GM21737 (cell line): ENCODE measurements around the gene SORCS2.

Experiments used
- ATAC-seq: cut with Tn5 transposase; IDR thresholded peaks from one replicate; pipeline ENCODE4 v1.9.1; 2021; ENCODE audit warnings: mild to moderate bottlenecking, moderate library complexity; ENCODE audit not compliant: unreplicated experiment

The SORCS2 gene

DNA sequence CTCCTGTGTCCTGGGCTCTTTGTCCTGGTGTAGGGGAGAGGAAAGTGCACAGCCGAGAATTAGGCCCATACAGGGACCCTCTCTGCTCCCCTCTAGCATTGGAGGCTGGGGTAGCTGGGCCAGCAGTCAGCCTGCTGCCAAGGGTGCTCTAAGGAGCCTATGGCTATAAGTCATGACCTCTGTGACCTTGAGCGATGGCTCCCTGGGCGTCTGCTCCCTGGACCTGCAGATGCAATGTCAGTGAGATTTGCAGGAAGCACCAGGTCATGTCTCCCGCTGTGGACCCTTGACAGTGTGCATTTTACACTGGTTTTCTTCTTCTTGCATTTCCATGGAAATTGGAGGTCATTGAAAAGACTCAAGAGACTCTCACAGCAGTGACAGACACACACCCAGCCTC, 476.5 kb downstream of the SORCS2 start:
- ATAC-seq = no peak

GRCh38 chr4:7672601-7673000, 480.3 kb downstream of the SORCS2 start:
- ATAC-seq = no peak

GRCh38 chr4:7673121-7673520, 480.8 kb downstream of the SORCS2 start:
- no peak for ATAC-seq

GRCh38 chr4:7674706-7675105, 482.4 kb downstream of the SORCS2 start:
- ATAC-seq = no peak

GRCh38 chr4:7675136-7675535, 482.8 kb downstream of the SORCS2 start:
- no peak for ATAC-seq

GRCh38 chr4:7675612-7676320, 483.4 kb downstream of the SORCS2 start:
- no peak for ATAC-seq

DNA sequence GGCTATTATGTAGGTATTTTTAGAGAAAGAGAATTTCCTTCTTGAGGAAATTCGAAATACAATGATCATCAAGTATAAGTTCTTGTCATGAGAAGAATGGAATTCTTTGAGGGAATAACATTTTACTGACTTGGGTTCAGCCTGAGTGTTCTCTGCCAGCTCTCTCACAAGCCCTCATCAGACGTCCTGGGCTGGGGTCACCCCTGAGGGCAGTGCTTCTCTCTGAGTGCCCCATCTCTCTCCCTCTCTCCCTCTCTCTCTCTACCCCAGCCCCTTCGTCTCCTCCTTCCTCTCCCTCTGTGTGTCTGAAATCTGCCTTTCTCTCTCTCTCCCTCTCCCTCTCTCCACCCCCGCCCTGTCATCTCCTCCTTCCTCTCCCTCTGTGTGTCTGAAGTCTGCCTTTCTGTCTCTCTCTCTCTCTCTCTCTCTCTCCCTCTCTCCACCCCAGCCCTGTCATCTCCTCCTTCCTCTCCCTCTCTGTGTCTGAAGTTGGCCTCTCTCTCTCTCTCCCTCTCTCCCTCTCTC, 484.1 kb downstream of the SORCS2 start:
- no peak for ATAC-seq

DNA sequence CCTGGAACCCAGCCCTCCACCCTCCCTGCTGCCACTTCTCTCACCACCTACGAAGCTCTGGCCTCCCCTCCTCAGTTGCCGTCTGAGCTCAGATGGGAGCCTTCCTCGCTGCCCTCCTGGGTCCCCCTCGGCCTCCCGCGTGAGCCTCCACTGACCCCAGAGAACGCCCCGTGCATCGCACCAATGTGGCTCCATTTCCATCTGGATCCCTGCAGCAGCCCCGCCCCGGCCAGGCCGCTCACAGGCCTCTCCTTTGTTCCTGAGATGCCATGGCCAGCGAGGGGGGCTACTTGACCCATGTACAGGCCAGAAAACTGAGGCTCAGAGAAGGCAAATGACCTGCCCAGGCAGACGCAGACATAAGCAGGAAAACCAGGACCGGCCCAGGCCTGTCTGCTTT, 484.7 kb downstream of the SORCS2 start:
- no peak for ATAC-seq

- no peak for ATAC-seq
These were observed 485.5 kb downstream of the SORCS2 start for GRCh38 chr4:7677799-7678301.

DNA sequence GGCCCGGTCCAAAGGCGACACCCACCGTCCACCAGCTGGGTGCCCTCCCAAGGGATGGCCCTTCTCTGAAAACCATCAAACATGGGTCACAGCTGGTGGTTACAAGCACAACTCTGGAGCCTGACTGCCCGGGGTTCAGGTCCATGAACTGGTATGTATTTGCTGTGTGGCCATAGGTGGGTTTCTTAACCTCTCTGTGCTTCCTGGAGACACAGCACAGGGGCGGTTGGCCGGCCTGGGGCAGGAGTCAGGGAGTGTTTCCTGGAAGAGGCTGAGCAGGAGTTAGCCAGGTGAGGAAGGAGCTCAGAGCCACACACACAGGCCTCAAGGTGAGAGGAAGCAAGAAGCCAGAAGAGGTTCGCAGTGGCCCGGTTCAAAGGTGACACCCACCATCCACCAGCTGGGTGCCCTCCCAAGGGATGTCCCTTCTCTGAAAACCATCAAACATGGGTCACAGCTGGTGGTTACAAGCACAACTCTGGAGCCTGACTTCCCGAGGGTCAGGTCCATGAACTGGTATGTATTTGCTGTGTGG, 486.0 kb downstream of the SORCS2 start:
- no peak for ATAC-seq

DNA sequence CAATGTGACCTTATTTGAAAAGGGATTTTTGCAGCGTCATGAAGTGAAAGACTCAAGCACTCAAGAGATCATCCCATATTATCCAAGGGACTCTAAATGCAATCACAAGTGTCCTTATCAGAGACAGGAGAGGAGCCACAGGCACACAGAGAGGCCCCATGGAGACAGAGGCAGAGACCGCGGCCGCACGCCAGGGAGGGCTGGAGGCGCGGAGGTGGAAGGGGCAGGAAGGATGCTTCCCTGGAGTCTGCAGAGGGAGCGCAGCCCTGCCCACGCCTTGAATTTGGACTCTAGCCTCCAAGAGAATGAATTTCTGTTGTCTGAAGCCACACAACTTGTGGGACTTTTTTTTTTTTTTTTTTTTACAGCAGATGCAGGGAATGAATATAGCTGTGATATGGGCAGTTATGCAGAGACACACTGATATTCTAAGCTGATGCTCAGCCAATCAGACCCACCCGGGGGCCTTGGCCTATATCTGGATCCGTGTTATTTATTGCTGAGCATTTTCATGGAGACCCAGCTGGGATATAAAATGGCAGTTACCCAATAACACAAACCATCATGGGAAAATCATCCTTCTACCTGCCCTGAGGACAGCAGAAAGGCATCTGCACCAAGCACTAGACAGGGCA, 487.2 kb downstream of the SORCS2 start:
- no peak for ATAC-seq

DNA sequence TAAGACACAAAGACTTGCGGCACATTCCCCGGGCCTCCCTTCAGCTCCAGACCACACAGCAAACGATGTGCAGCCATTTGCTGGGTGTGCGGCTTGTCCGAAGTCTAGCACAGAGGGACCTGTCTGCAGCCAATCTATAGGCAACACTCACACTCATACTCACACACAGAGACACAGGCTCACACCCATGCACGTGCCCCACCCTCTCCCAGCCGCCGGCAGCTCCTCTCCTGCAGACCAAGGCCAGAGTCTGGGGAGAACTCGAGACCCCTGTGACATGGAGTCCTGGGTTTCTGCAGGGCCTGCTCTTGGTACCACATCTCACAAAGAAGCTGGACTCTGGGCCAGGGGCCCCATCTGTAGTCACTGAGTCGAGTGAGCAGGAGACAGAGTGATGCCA, 487.8 kb downstream of the SORCS2 start:
- ATAC-seq = no peak

DNA sequence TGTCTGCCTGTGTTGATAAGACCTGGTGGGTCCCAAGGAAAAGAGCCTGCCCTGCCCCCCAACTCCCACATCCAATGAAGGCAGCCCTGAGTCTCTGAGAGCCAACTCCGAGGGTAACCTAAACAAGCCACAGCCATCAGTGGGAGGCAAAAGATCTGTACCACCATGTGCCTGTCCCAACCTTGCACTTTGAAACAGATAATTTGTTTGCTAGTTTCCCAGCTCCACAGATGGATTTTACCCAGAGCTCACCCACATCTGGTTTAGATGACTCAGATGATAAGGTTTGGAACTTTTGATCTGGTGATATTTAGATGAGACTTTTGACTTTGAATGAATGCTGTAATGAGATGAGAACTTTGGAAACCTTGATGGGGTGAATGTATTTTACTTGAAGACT, 488.4 kb downstream of the SORCS2 start:
- ATAC-seq = no peak

DNA sequence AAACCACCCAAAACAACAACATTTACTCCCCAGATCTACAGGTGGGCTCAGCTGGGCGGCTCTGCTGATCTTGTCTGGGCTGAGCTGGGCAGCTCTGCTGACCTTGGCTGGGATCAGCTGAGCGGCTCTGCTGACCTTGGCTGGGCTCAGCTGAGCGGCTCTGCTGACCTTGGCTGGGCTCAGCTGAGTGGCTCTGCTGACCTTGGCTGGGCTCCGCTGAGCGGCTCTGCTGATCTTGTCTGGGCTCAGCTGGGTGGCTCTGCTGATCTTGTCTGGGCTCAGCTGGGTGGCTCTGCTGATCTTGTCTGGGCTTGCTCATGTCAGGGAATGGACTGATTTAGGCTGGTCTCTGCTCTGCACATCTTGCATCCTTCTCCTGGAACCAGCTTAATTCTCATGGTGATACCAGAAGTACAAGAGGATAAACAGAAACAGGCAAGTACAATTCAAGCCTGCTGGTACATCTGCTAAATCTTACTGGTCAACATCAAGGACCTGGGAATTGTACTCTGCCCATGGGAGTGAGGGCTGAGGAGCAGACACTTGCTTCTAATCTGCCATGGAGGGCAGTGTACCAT, 490.9 kb downstream of the SORCS2 start:
- no peak for ATAC-seq

DNA sequence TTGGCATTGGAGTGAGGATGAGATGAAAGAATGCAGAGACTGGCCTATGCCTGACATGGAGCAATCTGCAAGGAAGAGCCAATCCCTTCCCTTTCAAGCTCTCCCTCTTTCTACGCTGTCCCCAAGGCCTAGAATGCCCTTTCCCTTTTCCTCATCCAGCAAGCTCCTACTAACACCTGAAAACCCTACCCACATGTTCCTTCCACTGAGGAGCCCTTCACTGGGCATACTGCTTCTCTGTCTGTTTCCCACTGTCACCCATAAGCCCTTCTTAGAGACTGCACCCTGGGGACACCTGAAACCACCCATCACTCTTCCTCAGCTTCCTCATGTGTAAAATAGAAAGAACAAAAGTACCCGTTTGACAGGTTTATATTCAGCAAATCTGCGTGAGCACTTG, 492.0 kb downstream of the SORCS2 start:
- no peak for ATAC-seq

DNA sequence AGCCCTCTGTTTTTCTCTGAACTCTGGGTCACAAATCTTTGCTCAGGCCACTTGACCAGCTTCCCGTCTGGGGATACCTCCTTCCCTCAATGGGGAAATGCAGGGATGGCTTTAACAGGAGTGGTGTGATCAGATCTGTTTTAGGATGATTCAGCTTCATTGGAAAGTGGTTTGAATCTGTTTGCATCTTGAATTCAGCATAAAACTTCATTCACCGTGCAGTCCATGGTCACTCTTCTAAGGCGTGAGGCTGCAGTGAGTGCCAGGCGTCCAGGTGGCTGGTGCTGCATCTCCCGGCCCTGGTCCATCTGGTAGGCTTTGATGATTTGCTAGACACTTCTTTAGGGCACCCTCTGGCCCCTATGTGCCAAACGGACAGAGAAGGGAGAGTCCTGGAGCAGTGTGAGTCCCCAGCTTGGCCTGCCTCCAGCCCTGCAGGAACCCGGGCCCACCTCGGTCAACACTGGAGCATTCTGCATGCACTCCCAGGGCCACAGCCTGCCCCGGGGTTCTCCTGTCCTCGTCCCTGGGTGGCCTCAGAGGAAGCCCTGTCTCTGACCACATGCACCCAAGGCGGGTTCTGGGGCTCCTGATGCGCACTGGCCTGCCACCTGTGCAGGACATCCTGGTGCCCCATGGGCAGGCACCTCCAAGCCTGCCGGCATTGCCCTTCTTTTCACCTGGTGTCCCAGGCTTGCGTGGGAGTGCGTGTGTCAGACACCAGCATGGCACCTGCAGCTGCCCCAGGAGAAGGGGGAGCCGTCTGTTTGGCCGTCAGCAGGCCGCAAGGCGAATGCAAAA, 493.9 kb downstream of the SORCS2 start:
- ATAC-seq = no peak

GRCh38 chr4:7687006-7687405, 494.7 kb downstream of the SORCS2 start:
- no peak for ATAC-seq

DNA sequence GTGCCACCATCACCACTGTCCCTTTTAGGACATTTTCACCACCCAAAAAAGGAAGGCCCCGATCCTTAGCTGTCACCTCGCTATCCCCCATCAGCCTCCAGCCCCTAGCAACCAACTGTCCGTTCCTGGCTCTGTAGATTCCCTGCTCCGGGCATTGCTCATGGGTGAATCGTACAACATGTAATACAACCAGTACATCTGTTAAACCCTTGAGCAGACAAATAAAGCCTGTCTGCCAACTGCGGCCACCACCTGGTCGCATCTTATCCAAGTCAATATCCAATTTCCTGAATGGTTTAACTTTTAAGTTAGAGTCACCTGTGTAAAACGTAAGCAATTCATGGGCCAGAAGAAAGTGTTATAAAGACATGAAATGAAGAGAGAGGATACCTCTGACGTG, 495.5 kb downstream of the SORCS2 start:
- no peak for ATAC-seq

DNA sequence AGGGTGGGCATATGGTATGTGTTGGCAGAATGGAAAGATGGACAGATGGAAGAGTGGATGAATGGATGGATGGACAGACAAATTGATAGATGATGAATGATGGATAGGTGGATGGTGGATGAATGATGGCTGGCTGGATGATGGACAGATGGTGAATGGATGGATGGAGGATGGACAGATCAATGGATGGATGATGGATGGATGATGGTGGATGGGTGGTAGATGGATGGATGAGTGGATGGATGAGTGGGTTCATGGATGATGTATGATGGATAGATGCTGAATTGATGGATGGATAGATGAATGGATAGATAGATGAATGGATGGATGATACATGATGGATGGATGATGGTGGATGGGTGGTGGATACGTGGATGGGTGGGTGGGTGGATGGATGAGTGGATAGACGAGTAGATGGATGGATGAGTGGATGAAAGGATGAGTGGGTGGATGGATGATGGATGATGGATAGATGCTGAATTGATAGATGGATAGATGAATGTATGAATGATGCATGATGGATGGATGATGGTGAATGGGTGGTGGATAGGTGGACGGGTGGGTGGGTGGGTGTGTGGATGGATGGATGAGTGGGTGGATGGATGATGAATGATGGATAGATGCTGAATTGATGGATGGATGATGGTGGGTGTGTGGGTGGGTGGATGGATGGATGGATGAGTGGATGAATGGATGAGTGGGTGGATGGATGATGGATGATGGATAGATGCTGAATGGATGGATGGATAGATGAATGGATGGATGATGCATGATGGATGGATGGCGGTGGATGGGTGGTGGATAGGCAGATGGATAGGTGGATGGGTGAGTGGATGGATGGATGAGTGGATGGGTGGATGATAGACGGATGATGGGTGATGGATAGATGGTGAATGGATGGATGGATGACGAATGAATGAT, 497.7 kb downstream of the SORCS2 start:
- ATAC-seq = no peak

- ATAC-seq = no peak
These were observed 498.7 kb downstream of the SORCS2 start for GRCh38 chr4:7691061-7691460.
